Measurements from ENCODE around the gene RPAP3.

DNA sequence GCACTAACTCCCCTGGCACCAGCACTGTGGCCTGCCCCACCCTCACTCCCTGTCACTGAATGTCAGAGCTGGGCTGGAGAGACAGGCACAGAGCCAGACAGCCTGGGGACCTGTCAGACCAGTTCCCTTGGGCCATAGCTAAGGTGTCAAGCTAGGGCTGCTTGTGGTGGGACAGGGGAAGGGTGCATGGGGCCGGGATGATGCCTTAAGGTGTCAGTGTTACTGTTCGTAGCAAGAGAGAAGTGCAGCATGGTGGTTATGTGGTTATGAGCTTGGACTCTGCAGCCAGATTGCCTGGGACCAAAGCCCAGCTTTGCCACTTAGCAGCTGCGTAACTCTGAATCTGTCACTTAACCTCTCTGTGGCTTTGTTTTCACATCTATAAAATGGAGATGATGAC, 49.1 kb upstream of the RPAP3 start:
- peak in 1 of 2 donors; percentile 28 for TF ChIP-seq POLR2A (IDR thresholded peaks at IDR 0.05)
- TF ChIP-seq, protein P1, sequence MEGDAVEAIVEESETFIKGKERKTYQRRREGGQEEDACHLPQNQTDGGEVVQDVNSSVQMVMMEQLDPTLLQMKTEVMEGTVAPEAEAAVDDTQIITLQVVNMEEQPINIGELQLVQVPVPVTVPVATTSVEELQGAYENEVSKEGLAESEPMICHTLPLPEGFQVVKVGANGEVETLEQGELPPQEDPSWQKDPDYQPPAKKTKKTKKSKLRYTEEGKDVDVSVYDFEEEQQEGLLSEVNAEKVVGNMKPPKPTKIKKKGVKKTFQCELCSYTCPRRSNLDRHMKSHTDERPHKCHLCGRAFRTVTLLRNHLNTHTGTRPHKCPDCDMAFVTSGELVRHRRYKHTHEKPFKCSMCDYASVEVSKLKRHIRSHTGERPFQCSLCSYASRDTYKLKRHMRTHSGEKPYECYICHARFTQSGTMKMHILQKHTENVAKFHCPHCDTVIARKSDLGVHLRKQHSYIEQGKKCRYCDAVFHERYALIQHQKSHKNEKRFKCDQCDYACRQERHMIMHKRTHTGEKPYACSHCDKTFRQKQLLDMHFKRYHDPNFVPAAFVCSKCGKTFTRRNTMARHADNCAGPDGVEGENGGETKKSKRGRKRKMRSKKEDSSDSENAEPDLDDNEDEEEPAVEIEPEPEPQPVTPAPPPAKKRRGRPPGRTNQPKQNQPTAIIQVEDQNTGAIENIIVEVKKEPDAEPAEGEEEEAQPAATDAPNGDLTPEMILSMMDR (IDR thresholded peaks at IDR 0.05), result no peak
